HepG2 (cell line): ENCODE results near the gene NARF. TPM values are rescaled to one million over a fixed set of nuclear protein-coding genes. Genes with fewer than 3 reads are reported as not detected.

Experiments
- CTCF ChIP-seq: sonication (generic); formaldehyde crosslinking; IDR thresholded peaks from 2 replicates; pipeline ENCODE4 v1.5.0; 2020; ENCODE audit warnings: mild to moderate bottlenecking, missing genetic modification reagents, moderate library complexity
- MED1 ChIP-seq: sonication (generic); formaldehyde crosslinking; IDR thresholded peaks from 2 replicates; pipeline ENCODE4 v1.4.0; 2020; ENCODE audit warnings: missing genetic modification reagents
- POLR2G ChIP-seq: fragments of 200-400 bp; formaldehyde crosslinking; IDR thresholded peaks from 2 replicates; pipeline ENCODE4 v1.6.1; 2018; ENCODE audit warnings: mild to moderate bottlenecking, low read depth, low read length, moderate library complexity
- UBTF ChIP-seq: sonication (generic); formaldehyde crosslinking; IDR thresholded peaks from 2 replicates; pipeline ENCODE4 v1.4.0; 2020; ENCODE audit warnings: mild to moderate bottlenecking, missing genetic modification reagents
- ZNF687 ChIP-seq: sonication (generic); formaldehyde crosslinking; IDR thresholded peaks from 2 replicates; pipeline ENCODE4 v1.5.1; 2020; ENCODE audit warnings: mild to moderate bottlenecking, missing genetic modification reagents, moderate library complexity
- polyA plus RNA-seq, 8 experiments: library from polyadenylated mRNA; depleted of rRNA in 3 of 8; stranded (reverse) in 7 of 8; unstranded in 1 of 8; fragments of >200 nt; fragmentation: Illumina TruSeq in 4 of 8; extraction: Trizol in 4 of 8; gene quantifications; 2 replicates each; pipeline versions ENCODE4 v1.2.1 to v1.2.3, GENCODE V29; 2011 to 2016; ENCODE audit warnings: low read depth in 4 of 8, missing spikeins in 1 of 8, mixed read lengths in 1 of 8; ENCODE audit not compliant: insufficient read depth in 1 of 8
- total RNA-seq, 5 experiments: library from RNA; depleted of rRNA; stranded (reverse); fragments of >200 nt; fragmentation: Illumina TruSeq; extraction: Trizol; gene quantifications; 2 replicates each; pipeline ENCODE4 v1.2.3, GENCODE V29; 2016; ENCODE audit warnings: low read depth in 1 of 5

Gene NARF
- total and polyA plus RNA-seq, 2 of the 13 experiments (the other 11 are each of a cell fraction or from before 2014, with no cell fraction given) = 61.1 to 144 TPM

GRCh38 chr17:82441691-82442487, 16.7 kb upstream of the NARF start (continued):
- TF ChIP-seq UBTF = no peak
- TF ChIP-seq ZNF687 (CRISPR knock-in tag) = 0 out of 2 replicates have a peak, but pooled peaks have one; percentile 14
- no peak for TF ChIP-seq MED1
- peak; percentile 5; the same call in 1 of the 2 replicates for TF ChIP-seq POLR2G
- no peak for TF ChIP-seq CTCF
